ENCODE results near the gene TSPAN18.

The TSPAN18 gene

GRCh38 chr11:44957776-44958564, 231.2 kb downstream of the TSPAN18 start:
- DNase-seq (ENCODE audit: low spot score) = no peak

- DNase-seq (ENCODE audit: low spot score) = no peak
Measured at GRCh38 chr11:44959064-44959463, 232.3 kb downstream of the TSPAN18 start.

- no peak for DNase-seq (ENCODE audit: low spot score)
Measured at GRCh38 chr11:44960200-44960845, 233.6 kb downstream of the TSPAN18 start.

DNA sequence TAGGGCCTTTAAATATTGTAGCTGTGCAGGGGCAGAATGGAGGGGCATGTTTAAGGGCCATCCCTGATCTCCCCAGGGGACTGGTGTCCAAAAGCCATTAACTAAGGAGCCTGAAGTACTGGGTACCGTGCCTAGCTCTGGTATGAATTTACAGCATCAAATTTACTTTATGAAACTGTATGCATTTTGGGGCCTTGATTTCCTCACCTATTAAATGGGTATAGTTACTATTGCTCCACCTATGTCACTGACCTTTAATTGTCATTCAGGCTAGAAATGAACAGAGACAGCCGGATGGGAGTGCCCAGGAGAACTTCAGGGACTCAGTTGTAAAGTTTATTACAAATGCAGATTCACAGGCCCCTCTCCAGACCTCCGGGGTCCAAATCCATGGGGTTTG, 235.7 kb downstream of the TSPAN18 start:
- no peak for DNase-seq (ENCODE audit: low spot score)

DNA sequence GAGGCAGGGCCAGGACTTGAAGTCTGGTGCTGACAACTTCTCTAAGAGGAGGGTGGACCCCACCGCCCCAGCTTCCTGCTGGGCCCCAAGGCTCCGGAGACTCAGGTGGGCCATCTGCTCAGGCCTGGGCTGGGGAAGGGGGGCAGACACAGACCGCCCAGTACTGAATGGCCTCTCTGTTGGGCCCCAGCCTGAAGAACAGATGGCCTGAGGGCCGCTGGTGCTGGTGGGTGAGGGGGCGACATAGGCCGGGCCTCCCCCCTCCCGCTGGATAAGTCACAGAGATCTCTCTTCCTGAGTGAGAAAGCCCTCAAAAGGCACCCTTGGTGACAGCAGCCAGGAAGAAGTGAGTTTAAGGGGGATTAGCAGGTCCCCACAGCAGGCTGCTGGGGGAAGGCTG, 236.4 kb downstream of the TSPAN18 start:
- DNase-seq (ENCODE audit: low spot score) = no peak

- DNase-seq (ENCODE audit: low spot score) = no peak
Measured at GRCh38 chr11:44963948-44964347, 237.2 kb downstream of the TSPAN18 start.

DNA sequence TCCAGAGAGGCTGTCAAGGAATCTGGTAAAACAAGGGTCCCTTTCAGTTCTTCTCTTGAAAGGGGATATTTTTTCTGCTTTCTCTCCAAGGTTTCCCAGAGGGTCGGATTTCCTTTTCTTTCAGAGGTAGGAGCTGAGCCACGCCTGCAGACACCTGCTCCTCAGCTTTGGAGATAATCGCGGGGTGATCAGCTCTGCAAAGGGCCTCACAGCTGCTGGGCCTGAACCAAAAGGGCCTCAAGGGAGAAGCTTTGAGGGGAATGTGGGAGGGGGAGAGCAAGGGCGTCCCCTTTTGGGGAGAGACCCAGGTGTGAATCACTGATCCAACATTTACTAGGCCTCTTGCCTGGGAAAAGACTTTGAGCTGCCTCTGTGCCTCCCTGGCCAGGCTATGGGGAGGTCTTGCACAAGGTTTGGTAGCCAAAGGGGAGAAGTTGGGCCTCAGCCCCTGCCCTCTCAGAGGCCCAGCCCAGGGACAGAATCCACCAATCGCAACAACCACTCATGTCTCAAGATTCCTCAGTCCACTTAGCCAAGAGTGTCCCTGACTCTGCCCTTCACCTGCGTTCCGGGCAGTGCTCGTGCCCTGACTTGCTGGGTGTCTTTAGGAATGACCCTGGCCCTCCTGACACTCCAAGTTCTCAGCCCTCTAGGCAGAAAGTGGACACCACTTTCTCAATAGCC, 237.9 kb downstream of the TSPAN18 start:
- no peak for DNase-seq (ENCODE audit: low spot score)

GRCh38 chr11:44966694-44967093, 239.9 kb downstream of the TSPAN18 start:
- DNase-seq (ENCODE audit: low spot score) = no peak

- DNase-seq (ENCODE audit: low spot score) = no peak
Measured at GRCh38 chr11:44967930-44968496, 241.3 kb downstream of the TSPAN18 start.

DNA sequence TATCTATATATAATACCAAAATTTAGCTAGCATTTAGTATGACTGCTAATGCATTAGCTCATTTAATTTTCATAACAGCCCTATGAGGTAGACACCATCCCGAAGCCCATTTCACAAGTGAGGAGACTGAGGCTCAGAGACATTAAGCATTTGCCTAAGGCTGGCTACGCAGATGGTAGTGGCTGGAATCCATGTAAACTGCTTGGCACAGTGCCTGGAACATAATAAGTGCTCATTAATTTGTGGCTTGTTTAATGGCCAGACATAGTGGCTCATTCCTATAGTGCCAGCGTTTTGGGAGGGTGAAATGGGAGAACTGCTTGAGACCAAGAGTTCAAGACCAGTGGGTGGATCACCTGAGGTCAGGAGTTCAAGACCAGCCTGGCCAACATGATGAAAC, 241.7 kb downstream of the TSPAN18 start:
- DNase-seq (ENCODE audit: low spot score) = no peak

GRCh38 chr11:44969651-44970252, 243.0 kb downstream of the TSPAN18 start:
- no peak for DNase-seq (ENCODE audit: low spot score)

DNA sequence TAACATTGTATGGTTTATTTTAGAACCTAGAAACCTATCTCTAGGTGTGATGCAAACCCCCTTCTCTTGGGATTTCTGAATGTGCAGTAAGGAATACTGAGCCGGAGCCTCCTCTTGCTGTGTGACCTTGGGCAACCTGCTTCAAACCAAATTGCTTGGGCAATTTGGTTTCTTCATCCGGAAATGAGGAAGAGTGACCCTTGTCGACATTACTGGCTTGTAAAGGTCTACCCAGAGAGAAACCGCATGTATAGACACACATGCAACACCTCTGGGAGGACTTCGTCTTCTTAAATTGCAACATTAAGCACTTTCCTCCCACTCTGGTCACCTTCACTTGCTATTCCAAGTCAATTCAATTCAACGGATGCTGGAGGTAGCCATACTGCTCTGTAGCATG, 243.5 kb downstream of the TSPAN18 start:
- DNase-seq (ENCODE audit: low spot score) = no peak

GRCh38 chr11:44971185-44971584, 244.4 kb downstream of the TSPAN18 start:
- no peak for DNase-seq (ENCODE audit: low spot score)

DNA sequence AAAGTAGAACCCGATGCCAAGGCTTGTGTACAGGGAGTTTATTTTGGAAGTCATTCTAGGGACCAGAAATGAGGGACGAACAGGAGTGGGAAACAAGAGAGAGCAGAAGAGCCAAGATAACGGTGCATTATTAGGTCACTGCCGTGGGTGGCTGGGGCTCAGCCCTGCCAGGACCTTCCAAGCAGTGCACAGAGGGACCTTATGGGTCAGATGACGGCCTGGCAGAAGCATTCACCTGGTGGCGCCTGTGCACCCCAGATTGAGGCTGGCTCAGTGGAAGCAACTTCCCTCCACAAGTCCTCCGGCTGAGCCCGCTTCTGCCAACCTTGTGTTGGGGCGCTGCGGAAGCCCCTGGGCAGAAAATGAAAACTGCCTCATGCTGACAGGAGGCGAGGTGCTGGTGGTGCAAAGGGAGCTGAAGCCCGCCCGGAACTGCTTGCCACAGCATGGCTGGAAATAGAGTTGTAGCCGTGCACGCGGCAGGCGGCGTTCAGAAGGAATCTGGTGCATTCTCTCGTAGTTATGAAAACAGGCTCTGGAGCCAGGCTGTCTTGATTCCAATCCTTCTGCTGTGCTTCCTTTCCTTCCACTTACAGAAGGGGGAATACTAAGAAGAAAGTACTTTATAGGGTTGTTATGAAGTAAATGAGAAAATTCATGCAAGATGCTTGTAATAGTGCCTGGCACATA, 246.1 kb downstream of the TSPAN18 start:
- no peak for DNase-seq (ENCODE audit: low spot score)

DNA sequence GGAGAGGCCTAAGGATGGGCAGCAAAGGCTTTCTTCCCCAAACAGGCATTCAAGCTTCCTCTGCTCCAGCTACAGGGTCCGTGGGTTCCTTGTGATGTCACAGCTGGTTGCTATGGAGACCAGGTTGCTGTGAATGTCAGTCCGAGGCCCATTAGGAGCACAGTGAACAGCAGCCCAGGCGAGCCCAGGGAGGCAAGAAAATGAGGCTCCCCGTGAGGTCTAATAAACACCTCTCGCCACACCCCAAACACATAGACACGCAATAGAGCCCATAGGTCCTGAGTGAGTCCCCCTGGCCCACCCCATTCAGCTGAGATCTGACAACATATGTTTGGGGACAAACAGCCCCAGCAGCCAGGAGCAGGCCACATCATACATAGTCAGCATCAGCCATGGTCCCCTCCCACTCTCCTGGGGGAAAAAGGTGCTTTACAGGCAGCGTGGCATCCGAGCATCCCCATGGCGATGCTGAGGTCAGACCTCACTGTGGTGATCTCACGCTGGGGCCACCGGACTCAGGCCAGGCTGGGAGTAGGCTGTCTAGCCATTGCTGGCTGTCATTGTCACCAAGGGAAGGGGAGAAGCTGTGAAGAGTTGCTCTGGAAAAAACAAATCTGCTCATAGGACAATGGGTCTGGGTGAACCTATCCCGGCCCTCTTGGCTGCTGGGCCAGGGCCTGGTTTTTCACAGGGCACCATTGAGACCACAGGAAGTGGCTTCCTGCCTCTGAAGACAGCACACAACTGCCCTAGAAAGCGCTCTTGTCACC, 247.1 kb downstream of the TSPAN18 start:
- no peak for DNase-seq (ENCODE audit: low spot score)

- no peak for DNase-seq (ENCODE audit: low spot score)
Measured at GRCh38 chr11:44974402-44975000, 247.7 kb downstream of the TSPAN18 start.

- no peak for DNase-seq (ENCODE audit: low spot score)
Measured at GRCh38 chr11:44976576-44976975, 249.8 kb downstream of the TSPAN18 start.

GRCh38 chr11:44977493-44977984, 250.8 kb downstream of the TSPAN18 start:
- DNase-seq (ENCODE audit: low spot score) = no peak

DNA sequence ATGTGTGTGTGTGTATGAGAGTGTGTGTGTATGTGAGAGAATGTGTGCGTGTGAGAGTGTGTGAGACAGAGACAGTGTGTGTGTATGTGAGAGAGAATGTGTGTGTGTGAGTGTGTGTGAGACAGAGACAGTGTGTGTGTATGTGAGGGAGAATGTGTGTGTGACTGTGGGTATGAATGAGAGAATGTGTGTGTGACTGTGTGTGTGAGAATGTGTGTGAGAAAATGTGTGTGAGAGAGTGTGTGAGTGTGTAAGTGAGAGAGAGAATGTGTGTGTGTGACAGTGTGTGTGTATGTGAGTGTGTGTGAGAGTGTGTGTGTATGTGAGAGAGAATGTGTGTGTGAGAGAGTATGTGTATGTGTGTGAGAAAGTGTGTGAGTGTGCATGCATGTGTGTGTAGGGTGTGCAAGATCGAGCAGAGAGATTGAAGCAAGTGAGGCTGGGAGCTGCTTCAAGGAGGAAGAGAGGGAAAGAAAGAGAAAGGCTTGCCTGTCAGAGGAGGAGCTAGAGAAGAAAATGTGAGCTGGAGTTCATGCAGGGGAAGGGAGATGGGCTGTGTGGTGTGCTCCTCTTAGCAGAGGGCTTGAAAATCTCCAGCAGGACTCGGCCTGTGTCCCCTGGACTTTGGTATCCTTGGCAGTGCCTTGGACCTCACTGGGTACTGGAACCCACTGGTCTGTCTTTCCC, 251.7 kb downstream of the TSPAN18 start:
- no peak for DNase-seq (ENCODE audit: low spot score)

DNA sequence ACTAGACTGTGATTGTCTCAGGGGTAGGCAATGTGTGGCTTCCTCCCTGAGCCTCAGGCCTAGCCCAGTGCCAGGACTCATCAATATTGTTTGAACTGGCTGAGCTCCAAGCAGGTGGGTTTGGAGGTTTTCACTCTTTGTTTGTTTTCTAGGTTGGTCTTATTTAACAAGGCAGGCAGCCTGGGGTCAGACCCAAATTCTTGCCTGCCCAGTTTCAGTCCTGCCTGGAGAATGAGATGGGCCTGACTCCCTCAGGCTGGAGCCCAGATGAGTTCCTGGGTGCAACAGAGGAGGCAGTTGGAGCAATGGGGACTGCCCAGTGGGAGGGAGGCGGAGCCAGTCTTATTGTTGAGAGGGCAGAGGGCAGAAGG, 252.2 kb downstream of the TSPAN18 start:
- DNase-seq (ENCODE audit: low spot score) = no peak

Data from pons (tissue), 1 donor.